ENCODE measurements around the gene SIAH1. TPM values are rescaled to one million over a fixed set of nuclear protein-coding genes. Genes with fewer than 3 reads are reported as not detected.
"Not testable (repeated sequence)": the region's sequence is repeated elsewhere in the genome, so short reads cannot be mapped to it uniquely, and the experiment has no call there.

SIAH1 gene
- total RNA-seq, 4 donors from 2014 or later, result 20.6 to 37.6 (median 34.4) TPM

DNA sequence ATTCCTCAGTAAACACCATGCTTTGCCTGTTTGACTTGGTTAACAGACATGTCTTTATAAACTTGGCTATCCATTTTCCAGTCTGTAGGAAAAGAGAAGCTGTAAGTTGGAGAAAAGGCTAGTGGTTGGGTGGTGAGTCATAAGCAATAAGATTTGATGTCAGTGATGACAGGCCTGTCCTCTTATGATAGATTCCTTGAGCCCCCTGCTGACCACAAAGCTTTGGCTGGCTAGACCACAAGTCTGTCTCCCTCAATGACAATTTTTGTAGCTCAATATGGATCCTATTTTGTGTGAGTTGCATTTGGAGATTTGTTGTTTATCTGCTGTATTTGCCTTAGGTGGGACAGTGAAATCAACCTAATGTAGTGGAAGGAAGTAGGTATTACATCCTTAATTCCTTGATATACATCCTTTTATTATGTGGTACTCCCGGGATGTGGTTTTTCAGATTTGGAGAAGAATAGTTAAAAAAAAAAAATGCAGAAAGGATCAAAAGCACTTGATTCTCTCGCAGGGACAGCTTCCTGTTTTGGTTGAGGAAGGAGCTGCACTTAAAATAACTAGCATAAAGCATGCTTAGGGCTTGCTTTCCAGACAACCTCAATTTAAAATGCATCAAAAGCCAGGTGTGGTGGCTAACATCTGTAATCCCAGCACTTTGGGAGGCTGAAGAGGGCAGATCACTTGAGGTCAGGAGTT is 67.4 kb downstream of the SIAH1 start:
- no peak for TF ChIP-seq POLR2A (IDR thresholded peaks at IDR 0.05)
- TF ChIP-seq, protein P1, sequence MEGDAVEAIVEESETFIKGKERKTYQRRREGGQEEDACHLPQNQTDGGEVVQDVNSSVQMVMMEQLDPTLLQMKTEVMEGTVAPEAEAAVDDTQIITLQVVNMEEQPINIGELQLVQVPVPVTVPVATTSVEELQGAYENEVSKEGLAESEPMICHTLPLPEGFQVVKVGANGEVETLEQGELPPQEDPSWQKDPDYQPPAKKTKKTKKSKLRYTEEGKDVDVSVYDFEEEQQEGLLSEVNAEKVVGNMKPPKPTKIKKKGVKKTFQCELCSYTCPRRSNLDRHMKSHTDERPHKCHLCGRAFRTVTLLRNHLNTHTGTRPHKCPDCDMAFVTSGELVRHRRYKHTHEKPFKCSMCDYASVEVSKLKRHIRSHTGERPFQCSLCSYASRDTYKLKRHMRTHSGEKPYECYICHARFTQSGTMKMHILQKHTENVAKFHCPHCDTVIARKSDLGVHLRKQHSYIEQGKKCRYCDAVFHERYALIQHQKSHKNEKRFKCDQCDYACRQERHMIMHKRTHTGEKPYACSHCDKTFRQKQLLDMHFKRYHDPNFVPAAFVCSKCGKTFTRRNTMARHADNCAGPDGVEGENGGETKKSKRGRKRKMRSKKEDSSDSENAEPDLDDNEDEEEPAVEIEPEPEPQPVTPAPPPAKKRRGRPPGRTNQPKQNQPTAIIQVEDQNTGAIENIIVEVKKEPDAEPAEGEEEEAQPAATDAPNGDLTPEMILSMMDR (IDR thresholded peaks at IDR 0.05), result no peak
- 60 to 63% methylated on average over 2 of the region's 2 CpGs for WGBS, 2 donors
- no peak for DNase-seq (ENCODE audit: low spot score in 2 of 2)
- intact Hi-C loops (cut with DNase I; ENCODE audit: low total_unique reads), result no loop called here
- no peak overlapping the region for H3K4me3 ChIP-seq (ENCODE audit: low read depth, poor library complexity, severe bottlenecking)

DNA sequence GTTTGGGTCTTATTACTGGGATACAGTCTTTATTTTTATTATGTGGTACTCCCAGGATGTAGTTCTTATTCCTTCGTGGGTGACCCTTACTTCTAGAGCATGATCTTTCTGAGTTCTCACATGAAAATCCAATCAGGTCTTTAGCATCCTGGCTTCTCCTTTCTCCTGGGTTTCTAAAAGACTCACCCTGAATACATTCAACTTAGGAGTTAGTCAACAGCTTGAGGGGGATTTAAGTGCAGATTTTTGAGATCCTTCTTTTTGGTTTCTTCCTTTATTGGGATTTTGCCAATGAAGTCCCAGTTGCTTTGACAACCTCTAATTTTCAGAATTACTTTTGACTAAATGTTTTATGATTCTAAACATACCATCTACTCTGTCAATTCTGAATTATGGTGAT is 68.2 kb downstream of the SIAH1 start:
- DNase-seq (ENCODE audit: low spot score in 2 of 2), result no peak
- intact Hi-C loops (cut with DNase I; ENCODE audit: low total_unique reads), result no loop called here
- 80 to 91% methylated on average over 1 of the region's 1 CpG for WGBS, 2 donors
- H3K4me3 ChIP-seq (ENCODE audit: low read depth, poor library complexity, severe bottlenecking), result no peak overlapping the region
- no peak for TF ChIP-seq POLR2A (IDR thresholded peaks at IDR 0.05)
- TF ChIP-seq, protein P1 (IDR thresholded peaks at IDR 0.05), result no peak

DNA sequence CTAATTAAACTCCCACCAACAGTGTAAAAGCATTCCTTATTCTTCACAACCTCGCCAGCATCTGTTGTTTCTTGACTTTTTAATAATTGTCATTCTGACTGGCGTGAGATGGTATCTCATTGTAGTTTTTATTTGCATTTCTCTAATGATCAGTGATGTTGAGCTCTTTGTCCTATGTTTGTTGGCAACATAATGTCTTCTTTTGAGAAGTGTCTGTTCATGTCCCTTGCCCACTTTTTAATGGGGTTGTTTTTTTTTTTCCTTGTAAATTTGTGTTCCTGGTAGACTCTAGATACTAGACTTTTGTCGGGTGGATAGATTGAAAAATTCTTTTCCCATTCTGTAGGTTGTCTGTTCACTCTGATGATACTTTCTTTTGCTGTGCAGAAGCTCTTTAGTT is 71.3 kb downstream of the SIAH1 start:
- DNase-seq (ENCODE audit: low spot score in 2 of 2); H3K4me3 ChIP-seq (ENCODE audit: low read depth, poor library complexity, severe bottlenecking); intact Hi-C loops (cut with DNase I; ENCODE audit: low total_unique reads): not testable (repeated sequence)
- 98 to 100% methylated on average over 3 of the region's 3 CpGs for WGBS, 2 donors

DNA sequence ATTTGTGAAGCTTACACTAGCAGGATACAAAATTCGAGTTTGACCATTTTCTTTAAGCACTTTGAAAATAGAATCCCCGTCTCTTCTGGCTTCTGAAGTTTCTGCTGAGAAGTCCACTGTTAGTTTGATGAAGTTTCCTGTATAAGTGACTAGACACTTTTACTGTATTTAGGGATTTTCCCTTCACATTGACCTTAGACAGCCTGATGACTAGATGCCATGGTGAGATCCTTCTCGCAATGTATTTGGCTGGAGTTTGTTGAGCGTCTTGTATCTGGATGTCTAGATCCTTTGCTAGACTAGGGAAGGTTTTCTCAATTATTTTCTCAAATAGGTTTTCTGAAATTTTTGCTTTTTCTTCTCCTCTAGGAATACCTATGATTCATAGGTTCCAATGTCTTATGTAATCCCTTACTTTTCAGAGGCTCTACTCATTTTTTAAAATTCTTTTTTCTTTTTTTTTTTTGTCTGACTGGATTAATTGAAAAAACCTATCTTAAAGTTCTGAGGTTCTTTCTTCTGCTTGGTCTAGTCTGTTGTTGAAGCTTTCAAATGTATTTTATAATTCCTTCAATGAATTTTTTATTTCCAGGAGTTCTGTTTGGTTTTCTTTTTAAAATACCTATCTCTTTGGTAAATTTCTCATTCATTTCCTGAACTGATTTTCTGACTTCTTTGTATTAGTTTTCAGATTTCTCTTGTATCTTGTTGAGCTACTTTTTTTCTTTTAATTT is 74.1 kb downstream of the SIAH1 start:
- no peak overlapping the region for H3K4me3 ChIP-seq (ENCODE audit: low read depth, poor library complexity, severe bottlenecking)
- TF ChIP-seq, protein P1 (IDR thresholded peaks at IDR 0.05), result no peak
- no peak for TF ChIP-seq POLR2A (IDR thresholded peaks at IDR 0.05)
- WGBS, 2 donors, result 97 to 98% methylated on average over 4 of the region's 4 CpGs
- intact Hi-C loops (cut with DNase I; ENCODE audit: low total_unique reads), result no loop called here
- no peak for DNase-seq (ENCODE audit: low spot score in 2 of 2)

Other genes starting within 250 kb of the SIAH1 start
- under 1 TPM in 1 of 4 donors, not detected in 3; 0.16 TPM for gene ABCC12, start 229.4 kb downstream of the SIAH1 start, total RNA-seq
- gene LONP2, start 141.1 kb downstream of the SIAH1 start, total RNA-seq, result 10 to 100 TPM; 37.3 to 52.0 (median 47.0) TPM
- gene ABCC11, start 137.9 kb downstream of the SIAH1 start, total RNA-seq, result under 1 TPM in 2 of 4 donors, not detected in 2; 0.32 to 0.52 TPM
- gene N4BP1, start 224.8 kb upstream of the SIAH1 start, total RNA-seq, result 100 to 1,000 TPM in 1 of 4 donors, 10 to 100 TPM in 3; 37.6 to 129 (median 66.1) TPM

Measured in lower leg skin (tissue), 4 donors.